Measurements from ENCODE around the gene USP32. TPM values are rescaled to one million over a fixed set of nuclear protein-coding genes. Genes with fewer than 3 reads are reported as not detected.

Gene USP32
- polyA plus RNA-seq, 4 donors: 10.3 to 21.9 (median 15.1) TPM

GRCh38 chr17:60161598-60162330 is 230.2 kb downstream of the USP32 start:
- Histone ChIP-seq H3K27ac (ENCODE audit: low read depth in 1 of 3, low read length in 2 of 3) (no peak overlapping the region), H3K4me3 (ENCODE audit: low read depth in 1 of 3, low read length in 3 of 3) (no peak overlapping the region), H3K27me3 (ENCODE audit: control insufficient read depth in 3 of 3, insufficient read depth in 3 of 3, low read length in 3 of 3) (peaks cover 0 to 21% (median 2%) of the 10 kb centered on the region in 3 donors), H3K9me3 (ENCODE audit: control insufficient read depth in 2 of 2, insufficient read depth in 1 of 2, low read depth in 1 of 2, low read length in 1 of 2) (no peaks in the 10 kb centered on the region), H3K4me1 (ENCODE audit: control insufficient read depth in 3 of 3, insufficient read depth in 2 of 3, low read depth in 1 of 3, low read length in 2 of 3) (peaks cover 0 to 4% (median 0%) of the 10 kb centered on the region in 3 donors), H3K36me3 (ENCODE audit: control insufficient read depth in 3 of 3, insufficient read depth in 2 of 3, low read depth in 1 of 3, low read length in 3 of 3) (no peaks in the 10 kb centered on the region)
- no peak for DNase-seq
- FAIRE-seq: no peak
- WGBS, 3 donors: 41 to 48% (median 43%) methylated on average over 15 to 17 of the region's 17 CpGs

GRCh38 chr17:60160829-60161501 is 231.0 kb downstream of the USP32 start:
- H3K27me3 ChIP-seq (ENCODE audit: control insufficient read depth in 3 of 3, insufficient read depth in 3 of 3, low read length in 3 of 3): peaks cover 0 to 21% (median 2%) of the 10 kb centered on the region in 3 donors
- no peak overlapping the region for H3K27ac ChIP-seq (ENCODE audit: low read depth in 1 of 3, low read length in 2 of 3)
- DNase-seq: no peak
- WGBS, 3 donors: 61 to 68% (median 64%) methylated on average over 10 of the region's 10 CpGs
- H3K9me3 ChIP-seq (ENCODE audit: control insufficient read depth in 2 of 2, insufficient read depth in 1 of 2, low read depth in 1 of 2, low read length in 1 of 2): no peaks in the 10 kb centered on the region
- H3K4me1 ChIP-seq (ENCODE audit: control insufficient read depth in 3 of 3, insufficient read depth in 2 of 3, low read depth in 1 of 3, low read length in 2 of 3): peaks cover 0 to 4% (median 0%) of the 10 kb centered on the region in 3 donors
- FAIRE-seq: no peak
- H3K36me3 ChIP-seq (ENCODE audit: control insufficient read depth in 3 of 3, insufficient read depth in 2 of 3, low read depth in 1 of 3, low read length in 3 of 3): no peaks in the 10 kb centered on the region
- no peak overlapping the region for H3K4me3 ChIP-seq (ENCODE audit: low read depth in 1 of 3, low read length in 3 of 3)

GRCh38 chr17:60159479-60159866 is 232.5 kb downstream of the USP32 start:
- no peak overlapping the region for H3K27ac ChIP-seq (ENCODE audit: low read depth in 1 of 3, low read length in 2 of 3)
- DNase-seq (no peak), FAIRE-seq (no peak)
- H3K36me3 ChIP-seq (ENCODE audit: control insufficient read depth in 3 of 3, insufficient read depth in 2 of 3, low read depth in 1 of 3, low read length in 3 of 3): no peaks in the 10 kb centered on the region
- H3K4me3 ChIP-seq (ENCODE audit: low read depth in 1 of 3, low read length in 3 of 3): no peak overlapping the region
- peaks cover 0 to 21% (median 2%) of the 10 kb centered on the region in 3 donors for H3K27me3 ChIP-seq (ENCODE audit: control insufficient read depth in 3 of 3, insufficient read depth in 3 of 3, low read length in 3 of 3)
- no peaks in the 10 kb centered on the region for H3K9me3 ChIP-seq (ENCODE audit: control insufficient read depth in 2 of 2, insufficient read depth in 1 of 2, low read depth in 1 of 2, low read length in 1 of 2)
- H3K4me1 ChIP-seq (ENCODE audit: control insufficient read depth in 3 of 3, insufficient read depth in 2 of 3, low read depth in 1 of 3, low read length in 2 of 3): peaks cover 0 to 4% (median 0%) of the 10 kb centered on the region in 3 donors
- WGBS, 3 donors: 74 to 78% (median 75%) methylated on average over 6 of the region's 6 CpGs

- FAIRE-seq: no peak
- Histone ChIP-seq H3K9me3 (ENCODE audit: control insufficient read depth in 2 of 2, insufficient read depth in 1 of 2, low read depth in 1 of 2, low read length in 1 of 2) (no peaks in the 10 kb centered on the region), H3K4me3 (ENCODE audit: low read depth in 1 of 3, low read length in 3 of 3) (no peak overlapping the region), H3K27ac (ENCODE audit: low read depth in 1 of 3, low read length in 2 of 3) (no peak overlapping the region), H3K4me1 (ENCODE audit: control insufficient read depth in 3 of 3, insufficient read depth in 2 of 3, low read depth in 1 of 3, low read length in 2 of 3) (peaks cover 0 to 4% (median 0%) of the 10 kb centered on the region in 3 donors), H3K27me3 (ENCODE audit: control insufficient read depth in 3 of 3, insufficient read depth in 3 of 3, low read length in 3 of 3) (peaks cover 0 to 21% (median 2%) of the 10 kb centered on the region in 3 donors), H3K36me3 (ENCODE audit: control insufficient read depth in 3 of 3, insufficient read depth in 2 of 3, low read depth in 1 of 3, low read length in 3 of 3) (no peaks in the 10 kb centered on the region)
- DNase-seq: no peak
- WGBS, 3 donors: 31 to 49% (median 36%) methylated on average over 18 to 19 of the region's 19 CpGs
Observed at GRCh38 chr17:60158751-60159478, 233.0 kb downstream of the USP32 start.

- no peak for DNase-seq
- no peaks in the 10 kb centered on the region for H3K36me3 ChIP-seq (ENCODE audit: control insufficient read depth in 3 of 3, insufficient read depth in 2 of 3, low read depth in 1 of 3, low read length in 3 of 3)
- H3K4me3 ChIP-seq (ENCODE audit: low read depth in 1 of 3, low read length in 3 of 3): no peak overlapping the region
- H3K27me3 ChIP-seq (ENCODE audit: control insufficient read depth in 3 of 3, insufficient read depth in 3 of 3, low read length in 3 of 3): peaks cover 0 to 27% (median 2%) of the 10 kb centered on the region in 3 donors
- FAIRE-seq: no peak
- no peaks in the 10 kb centered on the region for H3K4me1 ChIP-seq (ENCODE audit: control insufficient read depth in 3 of 3, insufficient read depth in 2 of 3, low read depth in 1 of 3, low read length in 2 of 3)
- WGBS, 3 donors: 71 to 79% (median 76%) methylated on average over 17 to 18 of the region's 18 CpGs
- H3K27ac ChIP-seq (ENCODE audit: low read depth in 1 of 3, low read length in 2 of 3): no peak overlapping the region
- H3K9me3 ChIP-seq (ENCODE audit: control insufficient read depth in 2 of 2, insufficient read depth in 1 of 2, low read depth in 1 of 2, low read length in 1 of 2): no peaks in the 10 kb centered on the region
Observed at GRCh38 chr17:60157487-60158040, 234.4 kb downstream of the USP32 start.

GRCh38 chr17:60156746-60157145 is 235.2 kb downstream of the USP32 start:
- Histone ChIP-seq H3K36me3 (ENCODE audit: control insufficient read depth in 3 of 3, insufficient read depth in 2 of 3, low read depth in 1 of 3, low read length in 3 of 3) (no peaks in the 10 kb centered on the region), H3K27ac (ENCODE audit: low read depth in 1 of 3, low read length in 2 of 3) (no peak overlapping the region), H3K4me3 (ENCODE audit: low read depth in 1 of 3, low read length in 3 of 3) (no peak overlapping the region), H3K4me1 (ENCODE audit: control insufficient read depth in 3 of 3, insufficient read depth in 2 of 3, low read depth in 1 of 3, low read length in 2 of 3) (no peaks in the 10 kb centered on the region), H3K27me3 (ENCODE audit: control insufficient read depth in 3 of 3, insufficient read depth in 3 of 3, low read length in 3 of 3) (peaks cover 0 to 30% (median 5%) of the 10 kb centered on the region in 3 donors), H3K9me3 (ENCODE audit: control insufficient read depth in 2 of 2, insufficient read depth in 1 of 2, low read depth in 1 of 2, low read length in 1 of 2) (no peaks in the 10 kb centered on the region)
- FAIRE-seq: no peak
- WGBS, 3 donors: 72 to 81% (median 81%) methylated on average over 8 of the region's 8 CpGs
- no peak for DNase-seq

- peaks cover 0 to 38% (median 11%) of the 10 kb centered on the region in 3 donors for H3K27me3 ChIP-seq (ENCODE audit: control insufficient read depth in 3 of 3, insufficient read depth in 3 of 3, low read length in 3 of 3)
- H3K36me3 ChIP-seq (ENCODE audit: control insufficient read depth in 3 of 3, insufficient read depth in 2 of 3, low read depth in 1 of 3, low read length in 3 of 3): no peaks in the 10 kb centered on the region
- H3K9me3 ChIP-seq (ENCODE audit: control insufficient read depth in 2 of 2, insufficient read depth in 1 of 2, low read depth in 1 of 2, low read length in 1 of 2): no peaks in the 10 kb centered on the region
- H3K4me3 ChIP-seq (ENCODE audit: low read depth in 1 of 3, low read length in 3 of 3): no peak overlapping the region
- no peak for FAIRE-seq
- peaks cover 0 to 4% (median 0%) of the 10 kb centered on the region in 3 donors for H3K4me1 ChIP-seq (ENCODE audit: control insufficient read depth in 3 of 3, insufficient read depth in 2 of 3, low read depth in 1 of 3, low read length in 2 of 3)
- H3K27ac ChIP-seq (ENCODE audit: low read depth in 1 of 3, low read length in 2 of 3): no peak overlapping the region
- no peak for DNase-seq
- WGBS, 3 donors: 65 to 72% (median 67%) methylated on average over 9 of the region's 9 CpGs
Observed at GRCh38 chr17:60155815-60156214, 236.1 kb downstream of the USP32 start.

- no peak for FAIRE-seq
- Histone ChIP-seq H3K9me3 (ENCODE audit: control insufficient read depth in 2 of 2, insufficient read depth in 1 of 2, low read depth in 1 of 2, low read length in 1 of 2) (no peaks in the 10 kb centered on the region), H3K27ac (ENCODE audit: low read depth in 1 of 3, low read length in 2 of 3) (no peak overlapping the region), H3K4me3 (ENCODE audit: low read depth in 1 of 3, low read length in 3 of 3) (no peak overlapping the region), H3K4me1 (ENCODE audit: control insufficient read depth in 3 of 3, insufficient read depth in 2 of 3, low read depth in 1 of 3, low read length in 2 of 3) (peaks cover 0 to 7% (median 0%) of the 10 kb centered on the region in 3 donors), H3K27me3 (ENCODE audit: control insufficient read depth in 3 of 3, insufficient read depth in 3 of 3, low read length in 3 of 3) (peaks cover 0 to 40% (median 11%) of the 10 kb centered on the region in 3 donors), H3K36me3 (ENCODE audit: control insufficient read depth in 3 of 3, insufficient read depth in 2 of 3, low read depth in 1 of 3, low read length in 3 of 3) (no peaks in the 10 kb centered on the region)
- no peak for DNase-seq
- WGBS, 3 donors: 52 to 68% (median 53%) methylated on average over 3 of the region's 3 CpGs
Observed at GRCh38 chr17:60155427-60155814, 236.5 kb downstream of the USP32 start.
